GM21786 (cell line): Measurements from ENCODE around the gene UCP2.

Experiments
- ATAC-seq: cut with Tn5 transposase; IDR thresholded peaks from one replicate; pipeline ENCODE4 v1.9.1; 2021; ENCODE audit not compliant: unreplicated experiment

The UCP2 gene

DNA sequence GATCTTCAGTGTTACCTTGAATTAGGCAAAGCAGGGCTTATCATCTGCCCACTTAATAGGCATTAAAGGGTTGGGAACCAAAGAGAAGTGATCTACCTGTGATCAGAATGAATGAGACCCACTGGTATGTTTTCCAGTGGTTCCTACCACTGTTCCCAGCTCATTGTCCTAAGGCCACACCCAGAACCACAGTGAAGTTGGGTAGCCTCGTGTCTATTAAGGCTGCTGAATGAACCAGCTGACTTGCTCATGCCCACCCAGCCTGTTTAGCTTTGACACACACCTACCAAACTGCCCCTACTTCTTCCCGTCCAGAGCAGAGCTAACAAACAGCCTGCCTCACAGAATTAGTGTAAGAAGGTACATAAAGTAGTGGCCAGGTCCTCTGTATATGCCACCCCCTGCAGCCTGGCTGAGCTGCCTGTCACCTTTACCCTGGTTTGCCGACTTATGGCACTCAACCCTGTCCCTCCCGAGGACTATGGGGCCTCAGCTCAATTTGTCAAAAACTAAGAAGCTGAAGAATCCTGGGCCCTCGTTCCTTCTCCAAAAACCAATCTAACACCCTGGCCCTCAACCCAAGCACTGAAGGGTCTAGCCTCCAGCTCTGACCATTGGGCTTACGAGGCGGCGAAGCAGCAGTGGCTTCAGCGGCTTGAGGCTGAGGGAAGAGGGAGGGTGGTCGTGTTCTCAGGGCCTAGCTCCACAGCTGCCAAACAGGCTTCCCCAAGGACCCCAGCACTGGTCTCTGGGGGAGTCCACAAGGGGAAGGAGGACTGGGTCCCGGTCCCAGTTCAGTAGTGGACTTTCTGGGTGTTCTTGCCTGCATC is 9.8 kb downstream of the UCP2 start:
- ATAC-seq, result no peak

DNA sequence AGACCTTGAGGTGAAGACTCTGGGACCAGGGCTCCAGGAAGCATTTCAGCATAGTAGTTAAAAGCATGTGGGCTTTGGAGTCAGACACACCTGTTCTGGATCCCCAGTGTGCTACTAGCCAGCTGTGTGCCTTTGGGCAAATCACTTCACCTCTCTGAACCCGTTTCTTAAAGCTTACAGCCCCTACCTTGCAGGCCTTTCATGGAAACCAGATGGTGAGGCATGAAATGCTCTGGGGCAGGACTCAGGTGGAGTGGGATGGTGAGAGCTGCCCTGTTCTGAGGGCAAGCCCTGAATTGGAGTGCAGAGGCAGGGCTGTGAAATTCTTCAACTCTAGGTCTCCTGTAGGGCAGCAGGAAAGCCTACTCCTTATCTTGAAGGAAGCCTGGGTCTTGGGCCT is 10.5 kb downstream of the UCP2 start:
- ATAC-seq, result no peak

DNA sequence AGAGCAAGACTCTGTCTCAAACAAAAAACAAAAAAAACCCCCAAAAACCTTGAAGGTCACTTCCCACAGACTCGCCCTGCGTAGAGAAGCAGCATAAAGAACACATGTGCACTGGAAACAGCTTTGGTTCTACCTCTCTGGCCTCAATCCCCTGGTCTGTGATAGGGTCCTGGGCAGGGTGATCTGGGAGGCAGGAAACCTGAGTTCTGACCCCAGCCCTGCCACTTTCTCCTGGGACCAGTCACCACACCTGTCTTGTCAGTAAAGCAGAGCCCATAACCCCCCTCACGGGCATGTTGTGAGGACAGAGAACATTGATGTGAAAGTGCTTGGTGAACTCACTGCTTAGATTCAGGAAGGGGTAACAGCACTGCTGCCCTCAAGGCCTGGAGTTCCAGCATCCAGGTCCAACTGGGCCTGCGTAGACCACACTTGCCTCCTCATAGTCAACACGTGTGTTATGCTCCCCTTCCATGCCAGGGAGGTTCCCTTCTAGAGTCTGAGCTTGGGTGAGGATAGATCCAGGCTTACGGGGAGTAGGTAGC is 11.4 kb downstream of the UCP2 start:
- ATAC-seq, result no peak

DNA sequence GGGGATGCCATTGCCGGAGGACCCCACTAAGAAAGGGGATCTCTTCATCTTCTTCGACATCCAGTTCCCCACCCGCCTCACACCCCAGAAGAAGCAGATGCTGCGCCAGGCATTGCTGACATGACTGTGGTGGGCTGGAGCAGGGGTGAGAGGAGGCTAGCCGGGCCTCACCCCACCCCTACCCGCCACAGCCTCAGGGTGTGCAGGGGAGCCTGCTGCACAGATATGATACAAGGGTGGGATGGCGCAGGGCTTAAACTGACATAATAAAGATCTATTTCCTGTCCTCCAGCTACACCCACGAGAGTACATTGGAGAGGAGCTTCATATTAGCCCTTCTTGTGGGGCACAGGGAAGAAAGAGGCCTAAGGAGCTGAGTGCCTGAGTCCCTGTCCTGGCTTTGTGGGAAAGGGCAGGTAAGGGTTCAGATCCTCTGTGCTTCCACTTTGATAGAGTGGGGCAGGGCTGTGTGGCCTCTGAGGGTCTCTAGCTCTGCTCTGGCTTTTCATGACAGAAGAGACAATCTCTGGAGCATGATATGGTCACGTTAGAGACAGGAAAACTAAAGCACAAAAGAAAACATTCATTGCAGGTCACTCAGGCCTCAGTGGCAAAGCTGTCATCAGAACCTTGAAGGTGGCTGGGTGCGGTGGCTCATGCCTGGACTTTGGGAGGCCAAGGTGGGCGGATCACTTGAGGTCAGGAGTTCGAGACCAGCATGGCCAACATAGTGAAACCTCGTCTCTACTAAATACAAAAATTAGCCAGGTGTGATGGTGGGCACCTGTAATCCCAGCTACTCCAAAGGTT is 12.4 kb downstream of the UCP2 start:
- no peak for ATAC-seq

DNA sequence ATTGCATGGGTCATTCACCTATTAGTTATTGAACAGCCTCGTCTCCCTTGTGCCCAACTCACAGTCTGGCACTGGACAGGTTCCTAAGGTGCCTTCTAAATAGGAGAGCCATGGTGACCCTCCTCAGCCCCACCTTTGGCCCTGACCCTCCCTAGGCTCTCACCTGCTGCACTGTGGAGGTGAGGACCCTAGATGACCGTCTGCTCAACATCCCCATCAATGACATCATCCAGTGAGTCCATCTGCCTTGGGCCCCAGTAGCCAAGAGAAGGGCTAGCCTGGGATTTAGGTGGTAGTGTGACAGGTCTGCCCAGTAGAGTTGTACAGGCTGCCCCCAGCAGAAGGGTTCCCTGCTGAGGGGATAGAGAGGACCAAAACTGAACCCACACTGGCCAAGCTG is 13.6 kb downstream of the UCP2 start:
- no peak for ATAC-seq

DNA sequence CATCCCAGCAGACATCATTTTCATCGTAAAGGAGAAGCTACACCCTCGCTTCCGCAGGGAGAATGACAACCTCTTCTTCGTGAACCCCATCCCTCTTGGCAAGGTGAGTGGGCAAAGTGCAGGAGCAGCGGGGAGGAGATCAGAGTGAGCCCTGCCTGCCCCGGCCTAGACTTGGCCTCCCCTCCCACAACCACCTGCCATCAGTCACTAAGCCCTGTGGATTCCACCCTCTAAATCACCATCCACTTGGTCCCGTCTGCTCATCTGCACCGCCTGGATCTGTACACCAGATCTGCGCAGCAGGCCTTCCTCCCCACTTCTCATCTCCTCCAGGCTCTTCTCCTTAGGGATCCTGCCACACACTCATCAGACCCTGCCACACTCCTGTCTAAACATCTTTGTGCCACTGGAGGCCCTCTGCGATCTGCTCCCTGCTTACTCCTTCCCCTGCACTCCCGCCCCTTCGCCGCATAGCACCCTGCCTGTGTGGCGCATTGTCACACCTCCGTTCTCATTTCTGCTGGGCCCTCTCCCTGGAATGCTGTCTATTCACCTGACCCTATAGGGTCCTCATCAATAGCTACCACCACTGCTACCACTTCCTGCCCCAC is 14.2 kb downstream of the UCP2 start:
- no peak for ATAC-seq

DNA sequence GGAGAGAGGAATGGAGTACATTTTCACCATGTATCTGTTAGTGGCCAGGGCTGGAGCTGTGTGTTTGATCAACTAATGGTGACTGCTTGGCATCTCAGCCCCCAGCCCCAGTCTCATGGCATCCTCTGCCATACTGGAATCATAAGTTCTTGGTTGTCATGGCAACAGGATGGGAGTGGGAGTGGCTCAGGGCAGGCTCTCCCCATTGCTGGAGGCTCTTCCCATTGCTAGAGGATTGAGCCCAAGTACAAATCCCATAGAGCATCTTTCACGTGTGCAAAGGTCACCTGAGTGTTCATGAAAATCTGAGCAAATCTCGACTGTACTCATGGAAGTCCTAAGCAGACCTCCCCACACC is 16.9 kb downstream of the UCP2 start:
- no peak for ATAC-seq

DNA sequence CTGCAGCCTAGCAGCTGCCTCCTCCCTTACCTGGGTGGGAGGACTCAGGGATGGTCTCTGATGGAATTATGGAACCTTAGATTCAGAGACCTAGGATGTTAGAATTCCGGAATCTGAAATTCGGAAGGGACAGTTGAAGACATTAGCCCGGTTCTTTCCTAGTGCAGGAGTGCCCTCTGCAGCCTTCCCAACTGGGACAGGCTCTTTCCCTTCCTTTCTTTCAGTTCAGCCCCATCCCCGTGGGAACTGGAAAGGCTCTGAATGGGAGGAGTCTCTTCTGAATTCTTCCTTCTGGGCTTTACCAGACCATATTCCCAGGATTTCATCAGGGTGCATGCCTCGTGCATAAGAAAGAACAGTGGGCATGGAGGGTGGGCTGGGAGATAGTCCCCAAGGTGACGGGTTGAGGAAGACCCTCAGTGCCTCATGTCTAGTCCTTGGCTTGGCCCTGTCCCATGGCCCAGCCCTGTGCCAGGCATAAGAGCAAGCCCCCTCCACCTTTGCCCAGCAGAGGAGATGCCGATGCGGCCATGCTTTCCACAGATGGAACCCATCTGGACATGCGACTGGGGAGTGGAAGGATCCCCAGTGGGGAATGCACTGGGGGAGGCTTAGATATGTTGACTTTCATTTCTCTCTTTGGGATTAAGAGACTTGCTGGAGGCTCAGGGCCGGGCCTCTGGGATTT is 17.4 kb downstream of the UCP2 start:
- no peak for ATAC-seq

DNA sequence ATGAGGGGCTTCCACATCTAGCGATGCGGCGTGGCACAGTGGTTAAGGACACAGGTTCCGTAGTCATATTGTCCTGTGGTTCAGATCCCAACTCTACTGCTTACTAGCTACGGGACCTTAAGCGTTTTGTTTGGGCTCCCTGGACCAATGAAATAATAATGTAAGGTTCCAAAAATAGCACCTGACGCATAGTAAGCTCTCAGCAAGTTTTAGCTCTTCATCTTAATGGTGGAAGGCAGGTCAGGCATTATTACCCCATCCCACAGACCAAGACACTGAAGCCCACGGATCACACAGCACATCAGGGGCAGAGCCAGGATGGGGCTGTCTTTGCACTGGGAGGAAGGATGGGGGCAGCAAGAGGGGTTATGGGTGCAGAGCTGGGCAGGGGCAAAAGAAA is 18.8 kb downstream of the UCP2 start:
- no peak for ATAC-seq

DNA sequence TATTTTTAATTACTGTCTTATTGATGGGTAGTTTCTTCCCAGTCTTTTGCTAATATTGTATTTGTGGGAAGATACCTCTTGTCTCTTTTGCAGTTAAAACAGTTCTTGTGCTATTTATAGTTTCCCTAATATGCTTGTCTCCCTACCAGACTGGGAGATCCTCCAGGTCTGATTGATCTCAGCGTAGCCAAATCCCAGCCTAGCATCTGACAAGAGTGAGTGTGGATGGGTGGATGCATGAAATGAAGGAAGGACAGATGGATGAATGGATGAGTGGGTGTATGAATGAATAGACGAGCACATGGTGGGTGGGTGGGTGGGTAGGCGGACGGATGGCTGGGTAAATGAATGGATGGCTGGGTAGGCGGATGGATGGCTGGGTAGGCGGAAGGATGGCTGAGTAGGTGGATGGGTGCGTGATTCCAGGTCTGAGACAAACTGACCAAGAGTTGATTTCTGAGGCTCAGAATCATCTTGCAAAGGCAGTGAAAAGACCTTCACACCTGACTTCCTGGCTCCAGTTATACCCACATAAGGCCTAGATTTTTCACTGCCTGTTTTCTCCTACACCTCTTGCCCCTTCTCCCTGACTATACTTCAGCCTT is 20.4 kb downstream of the UCP2 start:
- no peak for ATAC-seq

DNA sequence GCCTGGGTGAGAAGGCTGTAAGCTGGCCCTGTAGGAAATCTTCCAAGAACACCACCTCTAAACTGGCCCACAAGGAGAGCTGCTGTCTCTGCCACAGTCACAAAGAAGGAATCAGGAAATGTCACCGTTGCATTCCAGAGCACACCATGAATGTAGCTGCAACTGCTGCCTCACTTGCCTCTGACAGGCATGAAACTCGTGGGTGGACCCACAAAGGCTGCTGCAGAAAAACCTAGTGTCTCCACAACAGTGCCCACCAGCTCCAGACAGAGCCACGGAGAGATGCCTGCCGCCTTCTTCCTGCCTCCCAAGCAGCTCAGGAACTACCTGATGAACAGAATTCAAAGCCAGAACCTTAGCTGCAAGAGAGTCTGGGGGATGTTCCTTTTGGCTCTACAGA is 21.3 kb downstream of the UCP2 start:
- ATAC-seq, result no peak

DNA sequence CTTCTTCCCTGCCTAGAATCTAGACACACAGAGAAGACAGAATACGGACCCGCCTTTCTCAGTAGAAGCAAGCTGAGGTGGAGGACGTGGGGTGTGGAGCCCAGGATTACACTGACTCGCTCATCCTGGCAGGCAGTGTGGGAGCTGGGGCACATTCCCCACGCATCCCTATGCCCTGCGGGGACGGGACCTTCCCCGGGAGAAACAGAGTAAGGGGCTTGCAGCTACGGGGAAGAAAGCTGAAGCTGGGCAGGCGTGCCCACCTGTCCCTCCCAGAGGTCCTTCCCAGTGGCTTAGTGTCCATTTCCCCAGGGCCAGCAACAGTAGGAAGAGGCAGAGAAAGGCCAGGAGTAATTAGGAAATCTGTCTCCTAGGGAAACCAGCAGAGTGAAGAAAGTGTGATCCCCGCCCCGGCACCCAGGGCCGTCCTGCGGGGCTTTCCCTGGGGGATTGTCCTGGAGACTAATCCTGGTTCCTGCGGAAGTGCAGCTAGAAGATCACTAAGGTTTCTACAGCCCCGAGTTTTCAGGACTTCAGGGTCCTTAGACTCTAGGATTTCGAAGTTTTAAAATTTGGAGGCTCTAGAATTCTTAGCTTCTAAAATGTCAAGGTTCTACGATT is 24.0 kb downstream of the UCP2 start:
- no peak for ATAC-seq

DNA sequence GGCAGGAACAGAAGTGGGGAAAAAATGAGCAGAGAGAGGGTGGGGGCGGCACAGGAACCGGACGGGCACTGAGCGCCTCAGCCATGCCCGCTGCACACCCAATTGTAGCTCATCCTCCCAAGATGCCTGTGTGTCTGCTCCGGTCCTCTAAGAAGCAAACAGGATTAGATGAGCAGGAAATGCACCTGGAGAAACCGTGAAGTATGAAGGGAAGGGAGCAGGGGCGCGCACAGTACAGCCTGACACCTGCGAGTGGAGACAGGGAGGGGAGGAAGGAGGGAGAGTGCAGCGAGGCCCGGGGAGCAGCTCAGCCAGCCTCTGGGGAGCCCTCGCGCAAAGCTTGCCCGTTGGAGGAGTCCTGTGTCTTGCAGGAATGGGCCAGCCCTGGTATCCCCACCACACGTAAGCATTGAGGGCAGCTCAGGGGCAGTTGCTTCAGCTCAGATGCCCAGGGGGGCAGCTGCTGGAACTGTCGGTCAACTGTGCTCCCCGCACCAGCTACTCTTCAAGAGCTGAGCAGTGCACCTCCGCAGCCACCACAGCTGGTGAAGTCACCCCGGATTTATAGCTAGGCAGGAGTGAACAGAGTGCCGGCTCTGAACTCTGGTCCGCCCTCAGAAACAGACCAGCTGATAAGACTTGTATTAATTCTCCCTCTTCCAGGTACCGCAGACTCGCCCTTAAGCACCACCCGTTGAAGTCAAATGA is 24.8 kb downstream of the UCP2 start:
- ATAC-seq, result no peak

DNA sequence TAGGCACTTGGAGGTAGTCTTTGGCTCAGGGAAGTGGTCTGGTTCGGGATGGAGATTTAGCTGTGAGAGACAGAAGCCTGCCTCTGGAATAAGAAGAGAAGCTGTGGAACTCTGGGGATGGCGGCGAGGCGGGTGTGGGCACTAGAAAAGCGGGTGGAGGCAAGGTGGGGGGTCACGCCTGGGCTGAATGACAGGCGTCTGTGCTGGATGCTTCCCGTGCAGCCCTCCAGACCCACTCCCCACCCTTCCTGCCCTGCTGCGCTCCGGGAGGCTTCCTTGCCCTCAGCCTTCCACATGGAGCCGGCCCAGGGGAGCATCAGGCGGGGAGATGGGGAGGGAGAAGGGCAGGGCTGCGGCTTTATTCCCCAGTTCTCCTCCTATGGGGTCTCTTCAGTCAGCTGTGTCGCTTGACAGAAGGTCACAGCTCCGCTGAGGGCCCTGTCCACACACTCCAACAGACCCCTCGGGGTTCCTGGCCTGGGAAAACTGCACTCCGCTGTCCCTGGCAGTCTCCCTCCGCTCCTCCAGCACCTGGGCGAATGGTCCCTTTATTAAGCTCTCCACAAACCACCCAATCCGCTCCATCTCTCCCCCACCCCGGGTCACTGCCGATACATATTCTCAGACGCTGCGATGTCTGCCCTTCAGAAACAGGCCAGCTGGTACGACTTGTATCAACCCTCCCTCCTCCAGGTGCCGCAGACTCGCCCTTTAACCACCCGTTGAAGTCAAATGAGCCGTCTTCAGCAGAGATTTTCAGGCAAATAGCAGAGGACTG is 25.6 kb downstream of the UCP2 start:
- ATAC-seq, result no peak

DNA sequence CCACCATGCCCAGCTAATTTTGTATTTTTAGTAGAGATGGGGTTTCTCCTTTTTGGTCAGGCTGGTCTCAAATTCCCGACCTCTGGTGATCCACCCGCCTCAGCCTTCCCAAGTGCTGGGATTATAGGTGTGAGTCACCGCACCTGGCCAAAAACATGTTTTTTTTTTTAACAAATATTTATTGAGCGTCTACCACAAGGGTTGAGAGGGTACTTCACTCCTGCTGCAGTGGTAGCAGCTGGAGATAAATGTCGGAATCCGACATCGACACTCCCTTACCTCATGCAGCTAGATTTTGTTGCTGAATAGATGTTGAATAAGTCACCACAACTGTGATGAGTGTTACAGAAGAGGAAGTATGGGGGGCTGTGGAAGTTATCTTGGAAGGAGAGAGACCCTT is 30.8 kb downstream of the UCP2 start:
- no peak for ATAC-seq

DNA sequence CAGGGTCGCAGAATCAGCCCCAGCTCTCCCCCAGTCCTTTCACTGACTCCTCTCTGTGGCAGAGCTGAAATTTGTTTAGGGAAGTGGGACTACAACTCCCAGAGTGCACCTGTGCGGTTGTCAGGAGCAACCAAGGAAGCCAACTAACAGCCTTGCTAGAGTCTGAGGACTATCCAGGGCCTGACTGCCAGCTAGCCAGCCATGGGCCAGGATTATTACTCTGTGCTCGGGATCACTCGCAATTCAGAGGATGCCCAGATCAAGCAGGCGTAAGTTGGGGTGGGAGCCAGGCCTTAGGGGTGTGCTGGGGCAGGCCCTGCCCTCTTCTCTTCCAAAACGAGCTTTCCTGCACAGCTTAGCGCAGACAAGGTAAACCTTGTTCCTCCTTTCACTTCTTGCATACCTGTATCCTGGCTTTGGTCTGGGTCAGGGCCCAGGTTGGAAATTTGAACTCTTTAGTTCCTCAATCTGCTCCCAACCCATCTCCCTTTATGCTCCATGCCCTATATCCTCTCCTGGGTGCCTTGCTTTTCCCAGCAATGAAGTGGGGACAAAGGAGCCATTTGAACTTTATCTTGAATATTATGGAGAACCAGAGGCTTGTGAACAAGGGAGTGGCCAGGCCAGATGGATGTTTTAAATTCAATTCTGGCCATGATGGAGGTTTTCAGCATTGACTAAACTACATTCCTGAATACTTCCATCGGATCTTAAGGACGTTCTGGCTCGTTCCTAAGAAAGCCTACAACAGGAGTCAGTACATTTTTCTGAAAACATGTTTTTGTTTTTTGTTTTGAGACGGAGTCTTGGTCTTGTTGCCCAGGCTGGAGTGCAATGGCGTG is 31.6 kb downstream of the UCP2 start, which contains the start of gene DNAJB13:
TSS of gene DNAJB13 (plus strand) at position 158 of the 842 bp plus-strand sequence. CDS start at position 202, 44 bp downstream.
- peak; percentile 89 for ATAC-seq

DNA sequence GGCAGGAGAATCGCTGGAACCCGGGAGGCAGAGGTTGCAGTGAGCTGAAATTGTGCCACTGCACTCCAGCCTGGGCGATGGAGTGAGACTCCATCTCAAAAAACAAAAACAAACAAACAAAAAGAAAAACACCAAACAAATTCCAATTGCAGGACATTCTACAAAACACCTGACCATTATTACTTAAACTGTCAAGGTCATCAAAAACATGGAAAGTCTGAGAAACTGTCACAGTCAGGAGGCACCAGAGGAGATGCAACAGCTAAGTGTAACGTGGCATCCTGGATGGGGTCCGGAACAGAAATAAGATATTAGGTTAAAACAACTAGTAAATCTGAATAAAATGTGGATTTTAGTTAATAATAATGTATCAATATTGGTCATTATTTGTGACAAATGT is 32.7 kb downstream of the UCP2 start:
- ATAC-seq, result no peak

DNA sequence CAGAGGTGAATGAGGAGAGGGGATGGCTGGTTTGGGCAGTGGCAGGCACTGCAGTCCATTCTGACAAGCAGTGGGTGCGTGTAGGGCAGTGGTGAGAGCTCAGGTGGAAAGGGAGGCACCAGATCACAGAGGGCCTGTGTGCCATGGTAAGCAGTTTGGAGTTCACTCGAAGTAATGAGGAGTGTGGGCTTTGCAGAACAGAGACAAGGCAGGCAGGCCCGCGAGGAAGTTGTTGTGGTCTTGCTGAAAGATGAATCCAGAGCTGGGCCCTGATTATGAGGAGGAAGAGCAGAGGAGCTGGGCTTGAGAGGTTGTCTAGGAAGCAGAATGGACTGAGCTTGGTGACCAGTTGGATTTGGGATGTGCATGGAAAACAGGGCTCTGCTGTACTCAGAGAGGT is 33.4 kb downstream of the UCP2 start:
- ATAC-seq, result no peak
